ENCODE results near the gene FCRLA.
"Not testable (repeated sequence)": the region's sequence is repeated elsewhere in the genome, so short reads cannot be mapped to it uniquely, and the experiment has no call there.

Gene FCRLA

DNA sequence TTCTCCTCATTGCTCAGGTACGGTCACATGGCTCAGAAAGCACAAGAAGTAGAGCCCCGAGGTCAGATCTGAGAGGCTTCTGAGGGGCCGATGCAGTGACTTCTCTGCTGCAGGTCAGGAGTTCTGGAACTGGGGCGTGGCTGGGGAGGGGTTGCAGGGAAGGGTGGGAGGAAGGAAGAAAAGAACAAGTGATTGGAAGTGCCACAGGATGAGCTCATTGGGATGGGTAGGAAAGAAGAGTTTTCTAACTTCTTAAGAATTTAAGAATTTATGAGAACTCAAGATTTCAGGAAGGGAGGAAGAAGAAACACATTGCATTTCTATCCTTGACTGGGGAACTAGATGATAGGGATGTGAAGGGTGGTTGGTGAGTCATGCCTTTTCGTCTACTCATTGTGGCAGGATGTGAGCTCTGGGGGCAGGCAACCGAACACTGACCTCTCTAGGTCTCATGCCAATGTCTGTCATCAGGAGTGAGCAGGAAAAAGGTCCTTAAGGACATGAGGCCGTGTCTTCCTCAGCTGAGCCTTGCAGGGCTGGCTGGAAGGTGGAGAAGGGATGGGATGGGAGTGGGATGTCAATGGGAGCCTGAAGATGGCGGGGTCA, 14.8 kb downstream of the FCRLA start:
- Histone ChIP-seq H3K36me3 (ENCODE audit: low read length) (no peaks in the 10 kb centered on the region), H3K27me3 (ENCODE audit: low read length) (no peaks in the 10 kb centered on the region), H3K27ac (ENCODE audit: low read depth, low read length) (no peak overlapping the region), H4K20me1 (ENCODE audit: low read depth, low read length) (no peaks in the 10 kb centered on the region), H3K9ac (ENCODE audit: low read length) (no peak overlapping the region), H3F3A (ENCODE audit: insufficient read depth) (peaks cover 12% of the 10 kb centered on the region; the same call in 1 of the 2 replicates), H3K4me2 (ENCODE audit: low read depth, low read length, poor library complexity, severe bottlenecking) (no peak overlapping the region), H3K9me2 (replicated peaks; ENCODE audit: insufficient read depth, low read length) (no peaks in the 10 kb centered on the region), H3K4me3 (ENCODE audit: insufficient read depth, low read length, poor library complexity, severe bottlenecking) (no peak overlapping the region), H2AFZ (ENCODE audit: low read depth, low read length, severe bottlenecking) (no peak overlapping the region), H3K79me2 (ENCODE audit: insufficient read depth, low read length) (no peaks in the 10 kb centered on the region), H3K9me3 (ENCODE audit: insufficient read depth, low read length) (no peaks in the 10 kb centered on the region)
- TF ChIP-seq EZH2phosphoT487 (conservative IDR thresholded peaks at IDR 0.05; ENCODE audit: low read length) = no peak
- TF ChIP-seq, protein P1, sequence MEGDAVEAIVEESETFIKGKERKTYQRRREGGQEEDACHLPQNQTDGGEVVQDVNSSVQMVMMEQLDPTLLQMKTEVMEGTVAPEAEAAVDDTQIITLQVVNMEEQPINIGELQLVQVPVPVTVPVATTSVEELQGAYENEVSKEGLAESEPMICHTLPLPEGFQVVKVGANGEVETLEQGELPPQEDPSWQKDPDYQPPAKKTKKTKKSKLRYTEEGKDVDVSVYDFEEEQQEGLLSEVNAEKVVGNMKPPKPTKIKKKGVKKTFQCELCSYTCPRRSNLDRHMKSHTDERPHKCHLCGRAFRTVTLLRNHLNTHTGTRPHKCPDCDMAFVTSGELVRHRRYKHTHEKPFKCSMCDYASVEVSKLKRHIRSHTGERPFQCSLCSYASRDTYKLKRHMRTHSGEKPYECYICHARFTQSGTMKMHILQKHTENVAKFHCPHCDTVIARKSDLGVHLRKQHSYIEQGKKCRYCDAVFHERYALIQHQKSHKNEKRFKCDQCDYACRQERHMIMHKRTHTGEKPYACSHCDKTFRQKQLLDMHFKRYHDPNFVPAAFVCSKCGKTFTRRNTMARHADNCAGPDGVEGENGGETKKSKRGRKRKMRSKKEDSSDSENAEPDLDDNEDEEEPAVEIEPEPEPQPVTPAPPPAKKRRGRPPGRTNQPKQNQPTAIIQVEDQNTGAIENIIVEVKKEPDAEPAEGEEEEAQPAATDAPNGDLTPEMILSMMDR (IDR thresholded peaks at IDR 0.05; ENCODE audit: insufficient read depth, low read length, poor library complexity, severe bottlenecking) = no peak

DNA sequence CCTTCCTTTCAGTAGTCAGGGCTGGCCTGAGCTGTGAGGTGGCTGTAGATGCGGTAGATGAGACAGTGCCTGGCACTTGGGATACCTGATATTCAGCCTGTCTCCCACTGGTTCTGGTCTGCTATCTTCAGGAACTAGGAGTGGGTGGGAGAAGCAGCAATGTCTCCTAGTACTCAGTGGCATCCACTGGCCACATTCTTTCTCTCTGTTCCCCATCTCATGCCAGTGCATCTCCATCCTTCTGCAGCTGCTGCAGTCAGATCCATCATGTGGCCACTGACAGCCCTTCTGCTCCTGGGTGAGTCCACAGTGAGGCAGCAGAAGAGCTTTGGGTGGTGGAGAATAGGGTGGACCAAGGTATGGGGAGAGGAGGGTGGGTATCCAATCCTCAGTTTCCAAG, 15.4 kb downstream of the FCRLA start:
- H4K20me1 ChIP-seq (ENCODE audit: low read depth, low read length) = no peaks in the 10 kb centered on the region
- H3K36me3 ChIP-seq (ENCODE audit: low read length) = no peaks in the 10 kb centered on the region
- no peak for TF ChIP-seq EZH2phosphoT487 (conservative IDR thresholded peaks at IDR 0.05; ENCODE audit: low read length)
- TF ChIP-seq, protein P1 (IDR thresholded peaks at IDR 0.05; ENCODE audit: insufficient read depth, low read length, poor library complexity, severe bottlenecking) = no peak
- peaks cover 15% of the 10 kb centered on the region for H3F3A ChIP-seq (ENCODE audit: insufficient read depth)
- H3K27me3 ChIP-seq (ENCODE audit: low read length) = no peaks in the 10 kb centered on the region
- no peaks in the 10 kb centered on the region for H3K79me2 ChIP-seq (ENCODE audit: insufficient read depth, low read length)
- H3K4me2 ChIP-seq (ENCODE audit: low read depth, low read length, poor library complexity, severe bottlenecking) = no peak overlapping the region
- no peak overlapping the region for H2AFZ ChIP-seq (ENCODE audit: low read depth, low read length, severe bottlenecking)
- no peaks in the 10 kb centered on the region for H3K9me3 ChIP-seq (ENCODE audit: insufficient read depth, low read length)
- H3K9ac ChIP-seq (ENCODE audit: low read length) = no peak overlapping the region
- H3K9me2 ChIP-seq (replicated peaks; ENCODE audit: insufficient read depth, low read length) = no peaks in the 10 kb centered on the region
- H3K27ac ChIP-seq (ENCODE audit: low read depth, low read length) = no peak overlapping the region
- no peak overlapping the region for H3K4me3 ChIP-seq (ENCODE audit: insufficient read depth, low read length, poor library complexity, severe bottlenecking)

DNA sequence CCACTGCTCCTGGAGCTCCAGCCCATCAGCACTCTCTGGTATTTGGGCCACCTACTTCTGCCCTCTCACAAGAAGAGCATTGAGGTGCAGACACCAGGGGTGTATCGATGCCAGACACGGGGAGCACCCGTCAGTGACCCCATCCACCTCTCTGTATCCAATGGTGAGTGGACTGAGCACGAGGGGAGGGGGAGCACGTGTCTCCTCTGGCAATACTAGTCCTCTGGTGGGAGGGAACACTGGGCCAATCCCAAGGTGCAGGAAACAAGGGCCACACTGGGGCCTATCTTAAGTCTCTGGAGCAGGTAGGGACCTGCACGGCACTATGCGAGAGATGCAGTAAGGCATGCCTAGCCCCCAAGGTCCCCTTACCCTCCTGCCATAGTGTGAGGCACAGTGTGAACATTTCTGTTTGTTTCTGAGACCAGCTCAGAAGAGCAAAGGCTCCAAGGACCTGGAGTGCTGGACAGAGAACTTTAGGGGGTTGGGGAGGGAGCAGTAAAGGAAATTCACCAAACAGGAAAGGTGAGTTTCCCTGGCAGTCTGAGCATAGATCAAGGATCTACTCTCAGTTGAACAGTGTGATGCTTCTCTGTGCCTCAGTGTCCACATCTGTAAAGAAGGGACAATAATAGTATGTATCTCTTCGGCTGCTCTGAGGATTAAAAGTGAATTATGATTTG, 16.6 kb downstream of the FCRLA start:
- H3K36me3 ChIP-seq (ENCODE audit: low read length) = no peaks in the 10 kb centered on the region
- no peaks in the 10 kb centered on the region for H3K79me2 ChIP-seq (ENCODE audit: insufficient read depth, low read length)
- H3K4me2 ChIP-seq (ENCODE audit: low read depth, low read length, poor library complexity, severe bottlenecking) = no peak overlapping the region
- H3K9ac ChIP-seq (ENCODE audit: low read length) = no peak overlapping the region
- no peak overlapping the region for H3K4me3 ChIP-seq (ENCODE audit: insufficient read depth, low read length, poor library complexity, severe bottlenecking)
- H3K27ac ChIP-seq (ENCODE audit: low read depth, low read length) = no peak overlapping the region
- H4K20me1 ChIP-seq (ENCODE audit: low read depth, low read length) = no peaks in the 10 kb centered on the region
- H2AFZ ChIP-seq (ENCODE audit: low read depth, low read length, severe bottlenecking) = no peak overlapping the region
- H3K27me3 ChIP-seq (ENCODE audit: low read length) = no peaks in the 10 kb centered on the region
- H3K9me2 ChIP-seq (replicated peaks; ENCODE audit: insufficient read depth, low read length) = no peaks in the 10 kb centered on the region
- TF ChIP-seq, protein P1 (IDR thresholded peaks at IDR 0.05; ENCODE audit: insufficient read depth, low read length, poor library complexity, severe bottlenecking) = no peak
- TF ChIP-seq EZH2phosphoT487 (conservative IDR thresholded peaks at IDR 0.05; ENCODE audit: low read length) = no peak
- peaks cover 22% of the 10 kb centered on the region for H3F3A ChIP-seq (ENCODE audit: insufficient read depth)
- H3K9me3 ChIP-seq (ENCODE audit: insufficient read depth, low read length) = no peaks in the 10 kb centered on the region

- Histone ChIP-seq H3F3A (ENCODE audit: insufficient read depth) (peaks cover 18% of the 10 kb centered on the region), H3K9ac (ENCODE audit: low read length) (peak overlapping the region; percentile 88), H3K4me3 (ENCODE audit: insufficient read depth, low read length, poor library complexity, severe bottlenecking) (peak overlapping the region; percentile 72), H2AFZ (ENCODE audit: low read depth, low read length, severe bottlenecking) (peak overlapping the region; percentile 54), H3K4me2 (ENCODE audit: low read depth, low read length, poor library complexity, severe bottlenecking) (peak overlapping the region; percentile 78)
- H3K36me3 ChIP-seq (ENCODE audit: low read length); H3K27ac ChIP-seq (ENCODE audit: low read depth, low read length); H3K27me3 ChIP-seq (ENCODE audit: low read length); H3K9me2 ChIP-seq (replicated peaks; ENCODE audit: insufficient read depth, low read length); H3K79me2 ChIP-seq (ENCODE audit: insufficient read depth, low read length); H4K20me1 ChIP-seq (ENCODE audit: low read depth, low read length); H3K9me3 ChIP-seq (ENCODE audit: insufficient read depth, low read length): not testable (repeated sequence)
Measured at GRCh38 chr1:161725258-161725907, 18.4 kb downstream of the FCRLA start.
